K562 (cell line): Measurements from ENCODE around the gene ICAM1. TPM values are rescaled to one million over a fixed set of nuclear protein-coding genes. Genes with fewer than 3 reads are reported as not detected.

Source experiments
- CEBPB ChIP-seq: fragments of 450-650 bp; IDR thresholded peaks from 2 replicates; pipeline ENCODE4 v1.6.1; 2016; ENCODE audit warnings: missing genetic modification characterization, missing compliant biosample characterization
- CHCHD3 ChIP-seq: fragments of 250-450 bp; sonication (Bioruptor Pico); IDR thresholded peaks from 2 replicates; pipeline ENCODE4 v2.1.2; 2022; ENCODE audit warnings: mild to moderate bottlenecking
- ELF1 ChIP-seq: fragments of 200-800 bp; sonication (Bioruptor generic); IDR thresholded peaks from 2 replicates; pipeline ENCODE4 v1.6.1; 2016; ENCODE audit warnings: missing genetic modification characterization, missing compliant biosample characterization
- MBD2 ChIP-seq: sonication (generic); IDR thresholded peaks from 2 replicates; pipeline ENCODE4 v1.6.1; 2016; ENCODE audit warnings: low read depth, borderline replicate concordance
- POLR3G ChIP-seq: IDR thresholded peaks from 2 replicates; pipeline ENCODE4 v1.6.1; 2011; ENCODE audit not compliant: insufficient read length, insufficient replicate concordance; ENCODE audit errors: extremely low read depth
- PPARD ChIP-seq: fragments of 250-450 bp; sonication (Bioruptor Pico); IDR thresholded peaks from 2 replicates; pipeline ENCODE4 v1.8.0; 2022; ENCODE audit warnings: inconsistent platforms, mild to moderate bottlenecking, moderate library complexity
- RBFOX2 ChIP-seq: fragments of 200-400 bp; formaldehyde crosslinking; IDR thresholded peaks from 2 replicates; pipeline ENCODE4 v1.6.1; 2017; ENCODE audit warnings: low read depth, mild to moderate bottlenecking, low read length, moderate library complexity
- RBM25 ChIP-seq: fragments of 200-400 bp; formaldehyde crosslinking; IDR thresholded peaks from 2 replicates; pipeline ENCODE4 v1.6.1; 2018; ENCODE audit warnings: low read length, low read depth, moderate library complexity; ENCODE audit not compliant: severe bottlenecking
- STAT5B ChIP-seq: fragments of 250-450 bp; sonication (Bioruptor Pico); IDR thresholded peaks from 2 replicates; pipeline ENCODE4 v1.8.0; 2021; ENCODE audit warnings: mild to moderate bottlenecking, inconsistent platforms
- TBP ChIP-seq: optimal IDR thresholded peaks from 2 replicates; pipeline ENCODE3; 2011; ENCODE audit warnings: low read depth, low read length, improper control_type of control experiment
- TEAD4 ChIP-seq, 2 experiments: sonication (generic) in 1 of 2; formaldehyde crosslinking in 1 of 2; IDR thresholded peaks; 2 replicates each; pipeline versions ENCODE4 v1.6.1 to v1.8.0; 2012 to 2022; ENCODE audit warnings: borderline replicate concordance in 1 of 2, inconsistent platforms in 1 of 2, low read length in 1 of 2, mild to moderate bottlenecking in 1 of 2, missing genetic modification reagents in 1 of 2
- TOE1 ChIP-seq, 2 experiments: fragments of 450-650 bp in 1 of 2; sonication (generic) in 1 of 2; formaldehyde crosslinking in 1 of 2; IDR thresholded peaks; 2 replicates each; pipeline versions ENCODE4 v1.7.1 to v1.8.0; 2016 to 2022; ENCODE audit warnings: borderline replicate concordance in 2 of 2, mild to moderate bottlenecking in 2 of 2, antibody characterized with exemption in 1 of 2, inconsistent platforms in 1 of 2, low read depth in 1 of 2, missing genetic modification reagents in 1 of 2, moderate library complexity in 1 of 2
- TSC22D4 ChIP-seq: fragments of 450-650 bp; IDR thresholded peaks from 2 replicates; pipeline ENCODE4 v1.6.1; 2016; ENCODE audit warnings: missing genetic modification characterization, missing biosample characterization, control low read depth
- ZNF263 ChIP-seq: sonication (generic); formaldehyde crosslinking; IDR thresholded peaks from 2 replicates; pipeline ENCODE4 v1.8.0; 2022; ENCODE audit warnings: mild to moderate bottlenecking, missing genetic modification reagents, borderline replicate concordance
- ZNF316 ChIP-seq: fragments of 450-650 bp; IDR thresholded peaks from 2 replicates; pipeline ENCODE4 v1.6.1; 2016
- ZNF324 ChIP-seq: fragments of 250-450 bp; sonication (Bioruptor Pico); IDR thresholded peaks from 2 replicates; pipeline ENCODE4 v1.4.0; 2020; ENCODE audit warnings: mild to moderate bottlenecking
- polyA plus RNA-seq, 8 experiments: library from polyadenylated mRNA; depleted of rRNA in 4 of 8; stranded (reverse) in 5 of 8; unstranded in 3 of 8; fragments of >200 nt; fragmentation: Nextera tagmentation in 2 of 8; fragmentation: Illumina TruSeq in 1 of 8; extraction: Ambion mirVana in 2 of 8; extraction: Trizol in 1 of 8; gene quantifications; 2 replicates each; pipeline versions ENCODE4 v1.2.1 to v1.2.3, GENCODE V29; 2011 to 2014; ENCODE audit warnings: inconsistent platforms in 1 of 8, missing spikeins in 1 of 8
- total RNA-seq, 7 experiments: library from RNA; depleted of rRNA in 6 of 7; stranded (reverse); fragments of >200 nt in 6 of 7; fragmentation: Illumina TruSeq in 2 of 7; extraction: Trizol in 2 of 7; gene quantifications; 2 replicates each; pipeline versions ENCODE4 v1.2.1 to v1.2.3, GENCODE V29; 2011 to 2021; ENCODE audit warnings: low replicate concordance in 1 of 7
- TF ChIP-seq, protein P1 (sequence below): fragments of 250-450 bp; sonication (Bioruptor Pico); IDR thresholded peaks from 2 replicates; pipeline ENCODE4 v1.8.0; 2021; ENCODE audit warnings: moderate library complexity, mild to moderate bottlenecking, inconsistent platforms
- TF ChIP-seq, protein P2 (sequence below): fragments of 450-650 bp; IDR thresholded peaks from 2 replicates; pipeline ENCODE4 v1.7.1; 2018; ENCODE audit warnings: mild to moderate bottlenecking, low read depth; ENCODE audit not compliant: partially characterized antibody
- TF ChIP-seq, protein P3 (sequence below): fragments of 450-650 bp; IDR thresholded peaks from 2 replicates; pipeline ENCODE4 v1.6.1; 2016; ENCODE audit warnings: borderline replicate concordance

Gene ICAM1
- total and polyA plus RNA-seq, 9 of the 15 experiments (the other 6 are each of a cell fraction or from before 2014, with no cell fraction given): 2.3 to 24.4 (median 13.4) TPM

GRCh38 chr19:10227026-10227971 is 43.6 kb upstream of the ICAM1 start (continued):
- TF ChIP-seq, protein P1, sequence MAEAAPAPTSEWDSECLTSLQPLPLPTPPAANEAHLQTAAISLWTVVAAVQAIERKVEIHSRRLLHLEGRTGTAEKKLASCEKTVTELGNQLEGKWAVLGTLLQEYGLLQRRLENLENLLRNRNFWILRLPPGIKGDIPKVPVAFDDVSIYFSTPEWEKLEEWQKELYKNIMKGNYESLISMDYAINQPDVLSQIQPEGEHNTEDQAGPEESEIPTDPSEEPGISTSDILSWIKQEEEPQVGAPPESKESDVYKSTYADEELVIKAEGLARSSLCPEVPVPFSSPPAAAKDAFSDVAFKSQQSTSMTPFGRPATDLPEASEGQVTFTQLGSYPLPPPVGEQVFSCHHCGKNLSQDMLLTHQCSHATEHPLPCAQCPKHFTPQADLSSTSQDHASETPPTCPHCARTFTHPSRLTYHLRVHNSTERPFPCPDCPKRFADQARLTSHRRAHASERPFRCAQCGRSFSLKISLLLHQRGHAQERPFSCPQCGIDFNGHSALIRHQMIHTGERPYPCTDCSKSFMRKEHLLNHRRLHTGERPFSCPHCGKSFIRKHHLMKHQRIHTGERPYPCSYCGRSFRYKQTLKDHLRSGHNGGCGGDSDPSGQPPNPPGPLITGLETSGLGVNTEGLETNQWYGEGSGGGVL: no peak
- TF ChIP-seq TSC22D4 (tag) (no peak), ZNF316 (no peak), PPARD (CRISPR knock-in tag) (no peak), CHCHD3 (no peak), TOE1 (IDR thresholded peaks at IDR 0.05; ENCODE audit: borderline replicate concordance) (no peak), TOE1 (CRISPR knock-in tag; IDR thresholded peaks at IDR 0.05; ENCODE audit: borderline replicate concordance, low read depth) (no peak), MBD2 (0 out of 2 replicates have a peak, but pooled peaks have one; percentile 40), CEBPB (tag) (no peak), RBM25 (peak; percentile 39), STAT5B (CRISPR knock-in tag) (no peak), ELF1 (tag) (no peak), POLR3G (no peak), TEAD4 (IDR thresholded peaks at IDR 0.05; ENCODE audit: low read length) (no peak), TEAD4 (CRISPR knock-in tag; IDR thresholded peaks at IDR 0.05; ENCODE audit: borderline replicate concordance) (no peak), RBFOX2 (peak; percentile 24; the same call in 1 of the 2 replicates), ZNF324 (no peak), ZNF263 (CRISPR knock-in tag) (no peak), TBP (no peak)
- TF ChIP-seq, protein P2, sequence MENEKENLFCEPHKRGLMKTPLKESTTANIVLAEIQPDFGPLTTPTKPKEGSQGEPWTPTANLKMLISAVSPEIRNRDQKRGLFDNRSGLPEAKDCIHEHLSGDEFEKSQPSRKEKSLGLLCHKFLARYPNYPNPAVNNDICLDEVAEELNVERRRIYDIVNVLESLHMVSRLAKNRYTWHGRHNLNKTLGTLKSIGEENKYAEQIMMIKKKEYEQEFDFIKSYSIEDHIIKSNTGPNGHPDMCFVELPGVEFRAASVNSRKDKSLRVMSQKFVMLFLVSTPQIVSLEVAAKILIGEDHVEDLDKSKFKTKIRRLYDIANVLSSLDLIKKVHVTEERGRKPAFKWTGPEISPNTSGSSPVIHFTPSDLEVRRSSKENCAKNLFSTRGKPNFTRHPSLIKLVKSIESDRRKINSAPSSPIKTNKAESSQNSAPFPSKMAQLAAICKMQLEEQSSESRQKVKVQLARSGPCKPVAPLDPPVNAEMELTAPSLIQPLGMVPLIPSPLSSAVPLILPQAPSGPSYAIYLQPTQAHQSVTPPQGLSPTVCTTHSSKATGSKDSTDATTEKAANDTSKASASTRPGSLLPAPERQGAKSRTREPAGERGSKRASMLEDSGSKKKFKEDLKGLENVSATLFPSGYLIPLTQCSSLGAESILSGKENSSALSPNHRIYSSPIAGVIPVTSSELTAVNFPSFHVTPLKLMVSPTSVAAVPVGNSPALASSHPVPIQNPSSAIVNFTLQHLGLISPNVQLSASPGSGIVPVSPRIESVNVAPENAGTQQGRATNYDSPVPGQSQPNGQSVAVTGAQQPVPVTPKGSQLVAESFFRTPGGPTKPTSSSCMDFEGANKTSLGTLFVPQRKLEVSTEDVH: no peak
- TF ChIP-seq, protein P3, sequence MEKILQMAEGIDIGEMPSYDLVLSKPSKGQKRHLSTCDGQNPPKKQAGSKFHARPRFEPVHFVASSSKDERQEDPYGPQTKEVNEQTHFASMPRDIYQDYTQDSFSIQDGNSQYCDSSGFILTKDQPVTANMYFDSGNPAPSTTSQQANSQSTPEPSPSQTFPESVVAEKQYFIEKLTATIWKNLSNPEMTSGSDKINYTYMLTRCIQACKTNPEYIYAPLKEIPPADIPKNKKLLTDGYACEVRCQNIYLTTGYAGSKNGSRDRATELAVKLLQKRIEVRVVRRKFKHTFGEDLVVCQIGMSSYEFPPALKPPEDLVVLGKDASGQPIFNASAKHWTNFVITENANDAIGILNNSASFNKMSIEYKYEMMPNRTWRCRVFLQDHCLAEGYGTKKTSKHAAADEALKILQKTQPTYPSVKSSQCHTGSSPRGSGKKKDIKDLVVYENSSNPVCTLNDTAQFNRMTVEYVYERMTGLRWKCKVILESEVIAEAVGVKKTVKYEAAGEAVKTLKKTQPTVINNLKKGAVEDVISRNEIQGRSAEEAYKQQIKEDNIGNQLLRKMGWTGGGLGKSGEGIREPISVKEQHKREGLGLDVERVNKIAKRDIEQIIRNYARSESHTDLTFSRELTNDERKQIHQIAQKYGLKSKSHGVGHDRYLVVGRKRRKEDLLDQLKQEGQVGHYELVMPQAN: no peak
